GM12801 (cell line): Measurements from ENCODE around the gene TFEB.

Experiments
- TF ChIP-seq, protein P1 (sequence below): IDR thresholded peaks from one replicate; pipeline ENCODE4 v1.5.1; 2011; ENCODE audit warnings: control low read depth; ENCODE audit not compliant: insufficient read length; ENCODE audit errors: extremely low read depth

TFEB gene

DNA sequence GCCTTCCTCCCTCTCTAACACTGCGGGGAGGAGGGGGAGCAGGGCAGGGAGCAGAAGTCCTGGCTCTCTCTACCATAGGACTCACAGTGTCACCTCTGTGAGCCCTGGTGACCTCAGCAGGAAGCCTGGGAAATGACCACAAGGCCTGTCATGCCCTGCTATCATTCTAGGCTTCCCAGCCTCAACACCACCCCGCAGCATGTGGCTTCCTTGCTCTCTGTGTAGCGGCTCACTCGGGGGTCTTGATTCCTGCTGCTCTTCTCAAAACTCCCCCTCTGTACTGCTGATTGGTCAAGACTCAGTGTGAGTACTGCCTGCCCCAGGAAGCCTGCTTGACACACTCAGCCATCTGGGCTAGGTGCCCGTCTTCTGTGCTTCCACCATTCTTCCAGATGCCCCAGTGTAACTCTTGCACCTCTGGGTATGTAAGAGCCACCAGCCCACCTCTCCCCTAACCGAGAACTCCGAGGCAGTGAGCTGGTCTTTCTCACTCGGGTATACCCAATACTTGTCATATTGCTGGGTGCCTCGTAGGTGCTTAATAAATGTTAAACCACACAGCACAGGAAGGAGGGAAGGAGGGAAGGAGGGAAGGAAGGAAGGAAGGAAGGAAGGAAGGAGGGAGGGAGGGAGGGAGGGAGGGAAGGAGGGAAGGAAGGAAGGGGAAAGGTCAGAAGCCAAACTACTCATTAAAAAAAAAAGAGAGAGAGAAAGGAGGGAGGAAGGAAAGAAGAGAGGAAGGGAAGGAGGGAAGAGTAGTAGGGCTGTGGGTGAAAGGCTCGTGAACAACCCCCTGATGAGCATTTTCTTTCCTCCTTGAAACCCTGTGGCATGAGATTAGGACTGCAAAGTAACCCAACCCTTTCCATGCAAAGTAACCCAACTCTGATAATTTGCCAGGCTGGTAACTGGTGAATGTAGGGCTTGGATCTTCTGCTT lies 92.2 kb downstream of the TFEB start:
- TF ChIP-seq, protein P1, sequence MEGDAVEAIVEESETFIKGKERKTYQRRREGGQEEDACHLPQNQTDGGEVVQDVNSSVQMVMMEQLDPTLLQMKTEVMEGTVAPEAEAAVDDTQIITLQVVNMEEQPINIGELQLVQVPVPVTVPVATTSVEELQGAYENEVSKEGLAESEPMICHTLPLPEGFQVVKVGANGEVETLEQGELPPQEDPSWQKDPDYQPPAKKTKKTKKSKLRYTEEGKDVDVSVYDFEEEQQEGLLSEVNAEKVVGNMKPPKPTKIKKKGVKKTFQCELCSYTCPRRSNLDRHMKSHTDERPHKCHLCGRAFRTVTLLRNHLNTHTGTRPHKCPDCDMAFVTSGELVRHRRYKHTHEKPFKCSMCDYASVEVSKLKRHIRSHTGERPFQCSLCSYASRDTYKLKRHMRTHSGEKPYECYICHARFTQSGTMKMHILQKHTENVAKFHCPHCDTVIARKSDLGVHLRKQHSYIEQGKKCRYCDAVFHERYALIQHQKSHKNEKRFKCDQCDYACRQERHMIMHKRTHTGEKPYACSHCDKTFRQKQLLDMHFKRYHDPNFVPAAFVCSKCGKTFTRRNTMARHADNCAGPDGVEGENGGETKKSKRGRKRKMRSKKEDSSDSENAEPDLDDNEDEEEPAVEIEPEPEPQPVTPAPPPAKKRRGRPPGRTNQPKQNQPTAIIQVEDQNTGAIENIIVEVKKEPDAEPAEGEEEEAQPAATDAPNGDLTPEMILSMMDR, result no peak

DNA sequence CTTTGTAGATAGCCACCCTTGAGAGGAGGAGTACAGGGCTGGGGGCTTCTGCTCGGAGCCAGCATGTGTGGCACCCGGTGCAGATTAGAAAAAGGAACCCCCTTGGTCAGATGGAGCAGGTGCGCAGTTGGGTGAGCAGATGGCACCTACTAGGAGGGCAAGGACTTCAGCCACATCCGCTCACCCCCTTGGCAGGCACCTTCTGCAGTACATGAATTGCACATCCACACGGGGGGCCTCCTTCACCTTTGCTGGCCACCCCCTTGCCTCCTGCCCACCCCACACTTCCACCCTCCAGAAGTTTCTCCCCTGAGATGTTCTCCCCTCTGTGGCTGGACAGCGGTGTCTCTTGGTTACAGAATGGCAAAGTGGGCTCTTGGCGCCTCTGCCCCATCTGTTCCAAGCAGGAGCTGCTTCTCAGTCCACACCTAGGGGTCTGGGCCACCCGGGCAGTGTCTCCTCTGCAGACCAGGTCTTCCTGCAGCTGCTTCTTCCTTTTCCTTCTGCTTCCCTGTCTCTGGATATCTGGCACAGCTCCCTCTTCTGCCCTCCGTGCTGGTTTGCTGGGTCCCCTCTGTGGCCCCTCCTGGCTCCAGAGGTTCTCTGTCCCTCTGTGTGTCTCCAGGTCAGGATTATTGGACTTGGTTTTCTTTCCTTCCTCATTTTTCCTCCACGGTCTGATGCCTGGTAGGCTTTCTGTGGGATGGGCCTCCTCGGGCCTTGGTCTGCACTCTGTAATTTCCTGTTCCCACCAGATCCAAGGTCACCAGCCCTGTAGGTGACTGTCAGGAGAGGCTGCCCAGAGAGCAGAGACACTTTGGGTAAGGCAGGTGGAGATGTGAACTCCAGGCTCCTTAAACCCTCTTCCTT lies 93.1 kb downstream of the TFEB start:
- TF ChIP-seq, protein P1, result no peak

DNA sequence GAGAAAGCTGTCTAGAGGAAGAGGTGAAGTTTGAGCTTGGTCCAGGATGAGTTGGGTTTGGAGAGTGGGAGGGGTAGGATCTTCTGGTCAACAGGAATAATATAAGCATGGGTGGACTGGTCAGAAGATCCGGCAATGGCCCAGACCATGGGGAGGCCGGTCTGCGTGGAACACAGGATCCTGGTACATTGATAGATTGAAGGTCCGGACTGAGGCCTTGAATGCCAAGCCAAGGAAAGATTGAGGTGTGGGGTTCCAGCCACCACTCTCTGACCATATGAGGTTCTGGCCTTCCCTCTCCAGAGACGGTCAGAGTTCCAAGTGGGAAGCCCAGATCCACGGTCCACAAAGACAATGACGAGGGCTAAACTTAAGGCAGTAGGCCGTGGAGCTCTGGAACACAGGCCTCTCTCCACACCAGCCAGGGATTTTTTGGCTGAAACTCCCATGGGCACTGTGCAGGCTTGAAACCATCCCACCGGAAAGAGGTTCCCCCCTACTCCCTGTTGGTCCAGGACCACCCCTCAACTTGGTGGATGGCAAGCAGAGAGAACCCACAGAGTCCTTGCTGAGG lies 94.0 kb downstream of the TFEB start:
- TF ChIP-seq, protein P1, result no peak

DNA sequence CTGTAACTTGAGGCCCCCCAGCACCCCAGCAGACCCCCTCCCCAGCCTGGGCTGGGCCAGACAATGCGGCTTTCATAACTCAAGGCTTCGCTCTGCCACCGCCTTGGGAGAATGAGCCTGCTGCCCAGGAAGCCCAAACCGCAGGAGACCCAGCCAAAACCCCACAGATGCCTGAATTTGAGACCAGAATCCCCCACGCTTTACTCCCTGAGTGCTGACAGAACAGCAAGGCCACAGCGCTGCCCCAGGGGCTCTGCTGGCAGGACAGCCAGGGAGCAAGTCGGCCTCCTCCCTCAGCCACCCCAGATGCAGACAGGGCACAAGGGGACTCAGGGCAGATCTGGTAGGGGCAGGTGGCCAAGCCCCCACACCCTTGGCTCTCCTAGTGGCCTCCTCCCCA lies 95.0 kb downstream of the TFEB start:
- TF ChIP-seq, protein P1, result no peak

DNA sequence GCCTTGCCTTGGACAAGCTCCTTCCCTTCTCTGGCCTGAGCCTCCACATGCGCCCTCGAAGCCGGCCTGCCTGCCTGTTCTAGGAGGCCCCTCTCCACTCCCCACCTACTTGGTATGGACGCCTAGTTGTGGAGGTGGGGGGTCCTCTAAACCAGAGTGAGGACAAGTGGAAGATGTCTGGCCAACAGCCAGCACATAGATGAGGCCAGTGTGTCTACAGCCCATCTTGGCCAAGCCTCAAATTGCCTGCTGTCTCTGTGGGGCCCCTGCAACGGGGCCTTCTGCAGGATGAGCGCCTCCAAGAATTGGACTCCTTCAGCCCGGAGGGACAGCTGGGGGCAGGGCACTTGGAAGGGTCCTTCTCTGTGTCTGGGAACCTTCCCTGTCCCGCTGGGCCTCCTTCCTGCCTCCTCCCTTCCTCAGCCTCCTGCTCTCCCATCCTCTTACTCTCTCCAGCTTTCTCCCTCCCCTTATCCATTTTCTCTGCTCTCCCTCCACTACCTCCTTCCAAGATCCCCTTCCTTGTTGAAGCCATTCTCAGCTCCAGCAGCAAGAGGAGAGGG lies 95.5 kb downstream of the TFEB start:
- TF ChIP-seq, protein P1, result no peak

DNA sequence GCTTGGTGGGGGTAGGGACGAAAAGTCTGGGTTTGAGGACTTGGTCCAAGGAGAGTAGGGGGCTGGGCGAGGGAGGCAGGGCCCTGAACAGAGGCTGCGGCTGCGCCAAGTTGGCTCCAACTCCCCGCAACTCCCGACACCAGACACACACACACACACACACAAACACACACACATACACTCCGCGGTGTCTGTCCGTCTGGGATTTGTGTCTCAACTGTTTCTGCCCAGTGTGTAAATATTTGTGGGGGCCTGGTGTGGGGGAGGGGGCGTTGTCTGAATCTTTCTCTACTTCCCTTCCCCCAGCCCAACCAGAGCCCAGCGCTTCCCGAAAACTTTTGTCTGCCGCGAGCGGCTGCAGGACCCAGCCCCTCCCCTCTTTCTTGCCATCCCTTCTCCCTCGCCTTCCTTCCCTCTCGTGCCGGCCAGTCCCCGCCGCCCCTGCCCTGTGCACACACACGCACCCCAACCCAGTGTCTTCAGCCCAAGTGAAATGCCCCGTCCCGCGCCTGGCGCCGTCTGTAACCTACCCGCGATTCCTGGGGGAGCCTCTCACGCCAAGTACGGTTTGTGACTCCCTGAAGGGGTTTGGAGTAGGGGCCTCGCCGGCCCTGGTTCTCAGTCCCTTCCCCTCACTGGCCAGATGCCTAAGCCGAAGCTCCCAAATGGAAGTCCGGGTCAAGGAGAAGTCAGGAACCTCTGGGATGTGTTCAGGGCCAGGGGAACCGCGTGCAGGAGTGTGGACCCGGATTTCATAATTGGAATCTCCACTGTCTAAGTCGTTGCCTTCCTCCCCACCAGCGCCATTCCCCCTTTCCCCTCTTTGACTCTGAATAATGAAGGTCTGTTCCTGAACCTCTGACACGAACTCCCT lies 96.2 kb downstream of the TFEB start:
- TF ChIP-seq, protein P1, result no peak
